T-cell (primary cell): ENCODE data around the gene TTC7B. TPM values are rescaled to one million over a fixed set of nuclear protein-coding genes. Genes with fewer than 3 reads are reported as not detected.

ENCODE experiments used
- ATAC-seq, 4 experiments: fragments of 200-7000 bp in 3 of 4; fragments of 150-1000 bp in 1 of 4; cut with Tn5 transposase; replicated peaks in 1 of 4; 1 replicate in 3 of 4; 2 replicates in 1 of 4; pipeline ENCODE4 v1.10.0; 2021; ENCODE audit warnings: moderate library complexity in 3 of 4, mild to moderate bottlenecking in 2 of 4, moderate number of reproducible peaks in 1 of 4
- CTCF ChIA-PET, 2 donors: fragments of 300-600 bp; sonication (Branson Sonifier 250); formaldehyde crosslinking; loops; one replicate each; lab custom pipeline; 2022; ENCODE audit warnings: antibody characterized with exemption in 2 of 2; lab: Charles Lee
- POLR2A ChIA-PET, 2 donors: fragments of 300-600 bp; sonication (Branson Sonifier 250); formaldehyde crosslinking; loops; one replicate each; lab custom pipeline; 2022; ENCODE audit warnings: antibody characterized with exemption in 2 of 2; lab: Charles Lee
- DNase-seq, 35 experiments: peaks; one replicate each; pipeline versions ENCODE4 v3.0.0 to v3.0.0-alpha.2; 2013 to 2023
- H3K27ac ChIP-seq: one replicate; pipeline ENCODE4 v1.5.1; 2013; ENCODE audit warnings: low read length
- H3K27me3 ChIP-seq, 2 experiments: replicated peaks in 1 of 2; 1 replicate in 1 of 2; 2 replicates in 1 of 2; pipeline versions ENCODE4 v1.6.1 to v1.7.0; 2013; ENCODE audit warnings: low read length in 1 of 2, mixed read lengths in 1 of 2; ENCODE audit not compliant: control insufficient read depth in 2 of 2, insufficient read depth in 2 of 2; ENCODE audit errors: extremely low read depth in 1 of 2
- H3K36me3 ChIP-seq, 2 donors: 1 replicate in 1 of 2; 2 replicates in 1 of 2; pipeline versions ENCODE4 v1.6.1 to v1.7.0; 2013; ENCODE audit warnings: low read length in 1 of 2; ENCODE audit not compliant: control insufficient read depth in 2 of 2, insufficient read depth in 1 of 2; ENCODE audit errors: extremely low read depth in 1 of 2
- H3K4me1 ChIP-seq, 2 experiments: 1 replicate in 1 of 2; 2 replicates in 1 of 2; pipeline versions ENCODE4 v1.6.1 to v1.7.0; 2013; ENCODE audit warnings: low read length in 2 of 2, mixed read lengths in 1 of 2; ENCODE audit not compliant: insufficient read depth in 2 of 2, control insufficient read depth in 1 of 2; ENCODE audit errors: extremely low read depth in 1 of 2
- H3K4me3 ChIP-seq, 2 donors: 1 replicate in 1 of 2; 2 replicates in 1 of 2; pipeline versions ENCODE4 v1.5.1 to v1.7.0; 2013; ENCODE audit warnings: mild to moderate bottlenecking in 2 of 2, low read length in 1 of 2, moderate library complexity in 1 of 2; ENCODE audit not compliant: control insufficient read depth in 1 of 2; ENCODE audit errors: extremely low read depth in 1 of 2
- H3K9me3 ChIP-seq: 2 replicates; pipeline ENCODE4 v1.7.0; 2013
- H3K27ac Mint-ChIP-seq, 2 donors: one replicate each; pipeline ENCODE4 v1.8.0; 2020 to 2021; ENCODE audit warnings: mild to moderate bottlenecking in 2 of 2, mixed read lengths in 2 of 2
- H3K27me3 Mint-ChIP-seq, 2 donors: one replicate each; pipeline ENCODE4 v1.8.0; 2021 to 2022; ENCODE audit warnings: mixed read lengths in 2 of 2
- H3K36me3 Mint-ChIP-seq: one replicate; pipeline ENCODE4 v1.8.0; 2021; ENCODE audit warnings: mixed read lengths
- H3K4me1 Mint-ChIP-seq, 3 donors: one replicate each; pipeline ENCODE4 v1.8.0; 2020 to 2022; ENCODE audit warnings: mixed read lengths in 3 of 3, mild to moderate bottlenecking in 1 of 3
- H3K4me3 Mint-ChIP-seq, 3 donors: one replicate each; pipeline ENCODE4 v1.8.0; 2020 to 2022; ENCODE audit warnings: mild to moderate bottlenecking in 3 of 3, mixed read lengths in 3 of 3, moderate library complexity in 3 of 3
- H3K9me3 Mint-ChIP-seq, 3 donors: one replicate each; pipeline ENCODE4 v1.8.0; 2020 to 2022; ENCODE audit warnings: mixed read lengths in 3 of 3
- WGBS: methylation state at CpG from one replicate; pipeline ENCODE4 v1.1.5; 2013; ENCODE audit warnings: missing lambda C conversion rate; ENCODE audit not compliant: insufficient coverage; 5-methylcytosine and 5-hydroxymethylcytosine counted together
- total RNA-seq, 35 experiments: library from RNA in 6 of 35; stranded (reverse) in 6 of 35; fragments of 120-200 nt in 1 of 35; gene quantifications; one replicate each; pipeline versions ENCODE4 v1.2.1 to v1.2.4 and lab custom pipeline; 2013 to 2026

TTC7B gene
- total RNA-seq, 5 donors from 2014 or later (not counting 1 experiment from before 2014, with no cell fraction given), result 1.5 to 2.6 (median 1.7) TPM

GRCh38 chr14:90732139-90732538, 84.1 kb downstream of the TTC7B start:
- ChIA-PET CTCF (no interaction called here), POLR2A (interaction anchor here in 1 of 2 donors (0.6 kb wide), 1 partner anchor 226 kb away, joined by 3 read pairs; no protein-coding TSS in a partner anchor)
- 92% methylated on average over 1 of the region's 4 CpGs for WGBS
- no peaks in the 10 kb centered on the region for H3K27me3 ChIP-seq
- Mint-ChIP-seq H3K4me1 (no peaks in the 10 kb centered on the region), H3K9me3 (no peaks in the 10 kb centered on the region), H3K36me3 (no peaks in the 10 kb centered on the region), H3K4me3 (no peak overlapping the region), H3K27ac (no peak overlapping the region), H3K27me3 (peaks cover 0 to 1% of the 10 kb centered on the region in 2 donors)
- H3K9me3 ChIP-seq, result no peaks in the 10 kb centered on the region
- H3K4me3 ChIP-seq, result no peak overlapping the region
- H3K36me3 ChIP-seq, result no peaks in the 10 kb centered on the region
- DNase-seq (no peak), ATAC-seq (no peak)
- no peak overlapping the region for H3K27ac ChIP-seq
- no peaks in the 10 kb centered on the region for H3K4me1 ChIP-seq

- H3K4me3 Mint-ChIP-seq, result no peak overlapping the region
Observed at GRCh38 chr14:90731487-90731886, 84.7 kb downstream of the TTC7B start.

GRCh38 chr14:90730206-90730766, 85.9 kb downstream of the TTC7B start:
- Mint-ChIP-seq H3K4me3 (no peak overlapping the region), H3K27ac (no peak overlapping the region), H3K9me3 (no peaks in the 10 kb centered on the region), H3K4me1 (no peaks in the 10 kb centered on the region), H3K36me3 (no peaks in the 10 kb centered on the region), H3K27me3 (peaks cover 0 to 3% of the 10 kb centered on the region in 2 donors)
- Histone ChIP-seq H3K4me1 (no peaks in the 10 kb centered on the region), H3K27ac (no peak overlapping the region), H3K9me3 (no peaks in the 10 kb centered on the region), H3K4me3 (no peak overlapping the region), H3K27me3 (no peaks in the 10 kb centered on the region), H3K36me3 (no peaks in the 10 kb centered on the region)
- ChIA-PET CTCF (no interaction called here), POLR2A (no interaction called here)
- ATAC-seq (no peak), DNase-seq (no peak)
- 79% methylated on average over 7 of the region's 9 CpGs for WGBS

More at GRCh38 chr14:90731487-90731886, 84.7 kb downstream of the TTC7B start:
- Histone ChIP-seq H3K27ac (no peak overlapping the region), H3K4me3 (no peak overlapping the region), H3K36me3 (no peaks in the 10 kb centered on the region), H3K27me3 (no peaks in the 10 kb centered on the region), H3K4me1 (no peaks in the 10 kb centered on the region), H3K9me3 (no peaks in the 10 kb centered on the region)
- H3K4me1 Mint-ChIP-seq, result no peaks in the 10 kb centered on the region
- ChIA-PET POLR2A (no interaction called here), CTCF (no interaction called here)
- H3K9me3 Mint-ChIP-seq, result no peaks in the 10 kb centered on the region
- ATAC-seq (no peak), DNase-seq (no peak)
- peaks cover 0 to 3% of the 10 kb centered on the region in 2 donors for H3K27me3 Mint-ChIP-seq
- whole genome bisulfite sequencing, result 93% methylated on average over 11 of the region's 11 CpGs
- H3K36me3 Mint-ChIP-seq, result no peaks in the 10 kb centered on the region
- no peak overlapping the region for H3K27ac Mint-ChIP-seq

GRCh38 chr14:90728951-90729350, 87.3 kb downstream of the TTC7B start:
- H3K27me3 Mint-ChIP-seq, result peaks cover 0 to 3% of the 10 kb centered on the region in 2 donors
- Histone ChIP-seq H3K9me3 (no peaks in the 10 kb centered on the region), H3K4me3 (no peak overlapping the region), H3K27me3 (peaks cover 0 to 2% of the 10 kb centered on the region in 2 experiments), H3K27ac (no peak overlapping the region), H3K36me3 (no peaks in the 10 kb centered on the region), H3K4me1 (no peaks in the 10 kb centered on the region)
- no peak for ATAC-seq
- no peak overlapping the region for H3K27ac Mint-ChIP-seq
- 93% methylated on average over 3 of the region's 5 CpGs for WGBS
- DNase-seq, result no peak
- no peaks in the 10 kb centered on the region for H3K9me3 Mint-ChIP-seq
- H3K4me3 Mint-ChIP-seq, result no peak overlapping the region
- CTCF ChIA-PET, result no interaction called here
- H3K36me3 Mint-ChIP-seq, result no peaks in the 10 kb centered on the region
- POLR2A ChIA-PET, result no interaction called here
- H3K4me1 Mint-ChIP-seq, result no peaks in the 10 kb centered on the region

GRCh38 chr14:90727082-90727481, 89.1 kb downstream of the TTC7B start:
- H3K36me3 Mint-ChIP-seq, result no peaks in the 10 kb centered on the region
- Histone ChIP-seq H3K36me3 (no peaks in the 10 kb centered on the region), H3K27me3 (peaks cover 0 to 2% of the 10 kb centered on the region in 2 experiments), H3K27ac (no peak overlapping the region), H3K4me1 (no peaks in the 10 kb centered on the region), H3K9me3 (no peaks in the 10 kb centered on the region), H3K4me3 (no peak overlapping the region)
- WGBS, result 89% methylated on average over 8 of the region's 13 CpGs
- ChIA-PET POLR2A (interaction anchor here in 1 of 2 donors (0.5 kb wide), 1 partner anchor 1566 kb away, joined by 4 read pairs; no protein-coding TSS in a partner anchor), CTCF (no interaction called here)
- H3K4me3 Mint-ChIP-seq, result no peak overlapping the region
- DNase-seq (no peak), ATAC-seq (no peak)
- H3K27me3 Mint-ChIP-seq, result peaks cover 0 to 3% of the 10 kb centered on the region in 2 donors
- H3K4me1 Mint-ChIP-seq, result no peaks in the 10 kb centered on the region
- H3K27ac Mint-ChIP-seq, result no peak overlapping the region
- H3K9me3 Mint-ChIP-seq, result no peaks in the 10 kb centered on the region

- Histone ChIP-seq H3K9me3 (no peaks in the 10 kb centered on the region), H3K36me3 (no peaks in the 10 kb centered on the region), H3K4me1 (no peaks in the 10 kb centered on the region), H3K4me3 (no peak overlapping the region), H3K27me3 (peaks cover 0 to 2% of the 10 kb centered on the region in 2 experiments), H3K27ac (no peak overlapping the region)
- Mint-ChIP-seq H3K9me3 (no peaks in the 10 kb centered on the region), H3K4me3 (no peak overlapping the region), H3K36me3 (no peaks in the 10 kb centered on the region), H3K27ac (no peak overlapping the region), H3K4me1 (no peaks in the 10 kb centered on the region), H3K27me3 (peaks cover 0 to 3% of the 10 kb centered on the region in 2 donors)
- POLR2A ChIA-PET, result interaction anchor here in 1 of 2 donors (0.5 kb wide), 1 partner anchor 1566 kb away, joined by 4 read pairs; no protein-coding TSS in a partner anchor
- DNase-seq (no peak), ATAC-seq (no peak)
- 92% methylated on average over 5 of the region's 9 CpGs for WGBS
- CTCF ChIA-PET, result no interaction called here
Observed at GRCh38 chr14:90726656-90727055, 89.6 kb downstream of the TTC7B start.
